EH (cell line): Measurements from ENCODE around the gene ACSL3.

Source experiments
- DNase-seq: peaks from one replicate; pipeline ENCODE4 v3.0.0-alpha.2; 2015; ENCODE audit warnings: low read depth

The ACSL3 gene

DNA sequence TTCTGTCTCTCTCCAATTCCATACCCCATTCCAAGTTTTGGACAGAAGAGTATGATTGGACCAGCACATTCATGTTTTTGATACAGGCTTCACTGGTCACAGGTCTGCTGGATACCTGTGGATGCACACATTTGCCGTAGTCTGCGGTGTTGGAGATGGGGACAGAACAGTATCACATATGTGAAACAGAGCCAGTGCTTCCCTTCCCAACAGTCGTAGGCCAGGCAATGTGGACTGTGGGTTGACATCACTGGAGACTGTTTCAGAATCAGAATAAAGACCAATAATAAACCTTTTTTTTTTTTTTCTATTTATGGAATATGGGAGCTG lies 18.7 kb downstream of the ACSL3 start:
- no peak for DNase-seq

GRCh38 chr2:222882484-222882928 lies 21.7 kb downstream of the ACSL3 start:
- DNase-seq: no peak

DNA sequence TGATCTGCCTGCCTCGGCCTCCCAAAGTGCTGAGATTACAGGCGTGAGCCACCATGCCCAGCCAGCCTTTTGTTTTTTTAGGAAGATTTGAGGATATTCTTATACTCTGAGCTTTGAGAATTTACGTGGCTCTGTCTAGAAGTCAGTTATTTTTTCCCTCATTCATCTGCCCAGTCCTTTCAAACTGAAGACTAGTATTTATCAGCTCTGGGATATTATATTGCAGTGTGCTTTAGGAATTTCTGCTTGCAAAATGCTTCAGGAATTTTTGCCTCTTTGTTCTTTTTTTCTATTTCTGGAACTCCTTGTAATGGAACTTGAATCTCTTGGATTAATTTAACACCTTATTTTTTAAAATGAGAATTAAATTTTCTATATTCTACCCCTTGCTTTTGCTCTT lies 22.6 kb downstream of the ACSL3 start:
- DNase-seq: peak; percentile 31

DNA sequence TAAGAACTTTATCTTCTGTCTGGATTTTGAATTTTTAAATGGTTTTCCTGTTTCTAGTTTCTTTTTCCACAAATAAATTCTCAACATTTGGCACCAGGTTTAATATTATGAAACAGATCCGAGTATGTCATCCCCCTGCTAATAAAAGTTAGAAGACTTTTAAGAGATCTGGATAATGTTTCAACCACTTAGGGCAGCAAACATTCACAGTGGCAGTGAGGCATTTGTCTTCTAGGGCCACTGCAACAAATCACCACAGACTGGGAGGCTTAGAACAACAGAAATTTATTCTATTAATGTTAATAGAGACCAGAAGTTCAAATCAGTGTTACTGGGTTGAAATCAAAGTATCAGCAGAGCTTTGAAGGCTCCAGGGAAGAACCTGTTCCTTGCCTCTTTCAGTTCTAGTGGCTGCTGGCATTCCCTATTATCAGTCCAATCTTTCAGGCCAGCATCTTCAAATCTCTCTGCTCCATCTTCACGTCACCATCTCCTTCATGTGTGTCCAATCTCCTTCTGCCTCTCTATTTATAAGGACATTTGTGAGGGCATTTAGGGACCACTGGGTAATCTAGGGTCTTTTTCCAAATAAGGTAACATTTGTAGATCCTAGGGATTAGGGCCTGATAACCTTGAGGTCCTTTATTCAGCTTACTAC lies 23.4 kb downstream of the ACSL3 start:
- peak; percentile 64 for DNase-seq

DNA sequence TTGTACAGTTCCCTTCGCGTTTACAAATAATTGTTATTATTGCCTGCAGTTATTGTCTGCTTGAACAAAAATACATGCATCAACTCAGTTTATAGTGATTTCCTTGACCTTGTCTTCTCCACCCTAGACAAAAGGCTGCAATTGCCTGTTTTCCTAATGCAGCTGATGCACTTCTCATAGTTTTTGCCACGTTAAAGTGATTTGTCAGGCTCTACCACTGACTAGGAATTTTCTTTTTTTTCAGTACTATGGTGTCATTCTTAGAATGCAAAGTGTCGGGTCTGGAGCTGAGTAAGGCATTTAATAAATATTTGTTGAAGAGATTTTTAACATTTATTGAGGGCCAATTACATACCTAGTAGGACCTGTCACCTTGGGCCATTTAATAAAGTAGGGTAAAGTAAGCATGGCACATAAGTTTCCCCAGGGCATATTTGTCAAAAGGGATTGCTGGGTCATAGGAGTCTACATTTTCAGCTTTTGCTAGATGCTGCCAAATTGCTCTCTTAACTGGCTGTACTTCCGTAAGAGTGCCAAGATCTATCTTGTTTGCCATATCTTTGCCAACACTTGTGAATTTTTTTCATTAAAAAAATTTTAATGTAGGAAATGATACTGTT lies 24.1 kb downstream of the ACSL3 start:
- peak; percentile 48 for DNase-seq

DNA sequence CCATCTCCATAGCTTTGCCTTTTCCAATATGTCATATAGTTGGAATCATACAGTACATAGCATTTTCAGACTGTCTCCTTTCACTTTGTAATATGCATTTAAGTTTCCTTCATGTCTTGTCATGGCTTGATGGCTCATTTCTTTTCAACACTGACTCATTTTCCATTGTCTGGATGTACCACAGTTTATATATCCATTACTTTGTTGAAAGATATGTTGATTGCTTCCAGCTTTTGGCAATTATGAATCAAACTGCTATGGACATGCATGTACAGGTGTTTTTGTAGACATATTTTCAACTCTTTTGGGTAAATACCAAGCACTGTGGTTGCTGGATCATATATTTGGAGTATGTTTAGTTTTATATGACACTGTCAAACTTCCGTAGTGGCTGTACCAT lies 26.3 kb downstream of the ACSL3 start:
- DNase-seq: no peak

GRCh38 chr2:222888716-222889115 lies 27.9 kb downstream of the ACSL3 start:
- DNase-seq: no peak

GRCh38 chr2:222891890-222892289 lies 31.1 kb downstream of the ACSL3 start:
- DNase-seq: peak; percentile 37

GRCh38 chr2:222892321-222892720 lies 31.5 kb downstream of the ACSL3 start:
- DNase-seq: peak; percentile 73

DNA sequence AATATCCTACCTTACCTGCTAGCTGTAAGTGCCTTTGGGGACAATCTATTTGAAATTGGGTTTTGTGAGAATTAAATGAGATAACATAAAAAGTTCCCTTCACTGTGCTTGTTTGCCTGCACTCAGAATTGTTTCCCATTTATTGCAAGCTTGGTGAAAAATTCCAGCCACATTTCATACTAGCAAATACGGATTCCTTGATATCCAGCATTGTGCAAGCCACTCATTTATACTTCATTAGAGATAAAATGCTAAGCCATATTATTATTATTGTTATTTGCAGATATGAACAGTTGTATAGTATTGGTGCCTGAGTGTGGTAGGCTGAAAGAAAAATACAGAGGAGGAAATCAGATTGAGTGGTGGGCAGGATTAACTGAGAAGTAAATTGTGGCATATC lies 31.9 kb downstream of the ACSL3 start:
- no peak for DNase-seq

GRCh38 chr2:222893716-222894115 lies 32.9 kb downstream of the ACSL3 start:
- DNase-seq: no peak

DNA sequence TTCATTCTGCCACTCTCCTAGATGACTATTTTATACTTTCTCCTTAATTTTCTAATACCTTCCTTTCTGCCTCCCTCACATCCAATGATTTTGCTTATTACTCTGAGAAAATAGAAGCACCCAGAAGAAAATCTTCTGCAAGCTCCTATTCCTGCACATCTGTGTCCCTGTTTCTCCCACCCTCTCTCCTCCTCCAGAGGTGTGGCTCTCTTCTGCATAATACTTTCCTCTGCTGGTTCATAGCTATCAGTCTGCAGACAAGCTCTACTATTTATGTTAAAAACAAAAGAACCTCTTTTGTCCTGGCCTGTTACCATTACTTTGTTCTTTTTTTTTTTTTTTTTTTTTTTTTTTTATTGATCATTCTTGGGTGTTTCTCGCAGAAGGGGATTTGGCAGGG lies 34.3 kb downstream of the ACSL3 start:
- DNase-seq: no peak

- DNase-seq: no peak
Measured at GRCh38 chr2:222897898-222898297, 37.1 kb downstream of the ACSL3 start.

DNA sequence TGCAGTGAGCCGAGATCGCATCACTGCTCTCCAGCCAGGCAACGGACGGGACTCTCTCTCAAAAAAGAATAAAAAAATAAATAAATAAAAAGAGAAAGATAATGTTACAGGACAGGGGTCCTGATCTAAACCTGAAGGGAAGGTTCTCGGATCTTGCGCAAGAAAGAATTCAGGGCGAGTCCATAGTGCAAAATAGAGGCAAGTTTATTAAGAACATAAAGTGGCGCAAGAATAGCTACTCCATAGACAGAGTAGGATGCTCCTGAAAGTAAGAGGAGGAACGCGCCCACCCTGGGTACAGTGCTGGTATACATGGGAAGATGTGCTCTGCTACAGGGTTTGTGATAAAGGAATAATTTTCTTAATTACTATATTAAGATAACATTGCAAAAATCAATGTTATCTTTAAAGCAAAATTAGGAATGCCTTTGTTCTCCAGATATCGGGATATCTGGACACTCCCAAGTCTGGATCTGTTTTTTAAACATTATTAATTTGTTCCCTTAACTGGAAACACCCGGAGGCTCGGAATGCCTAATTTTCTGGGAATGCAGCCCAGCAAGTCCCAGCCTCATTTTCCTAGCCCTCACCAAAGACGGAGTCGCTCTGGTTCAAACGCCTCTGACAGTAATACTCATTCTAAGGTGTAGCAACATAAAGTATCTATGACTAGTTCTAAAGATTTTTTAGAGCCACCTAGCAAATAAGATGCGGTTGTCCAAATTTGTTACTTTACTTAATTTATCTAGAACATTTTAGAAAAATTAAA lies 38.8 kb downstream of the ACSL3 start:
- no peak for DNase-seq

- DNase-seq: peak; percentile 84
Measured at GRCh38 chr2:222900354-222900753, 39.5 kb downstream of the ACSL3 start.

DNA sequence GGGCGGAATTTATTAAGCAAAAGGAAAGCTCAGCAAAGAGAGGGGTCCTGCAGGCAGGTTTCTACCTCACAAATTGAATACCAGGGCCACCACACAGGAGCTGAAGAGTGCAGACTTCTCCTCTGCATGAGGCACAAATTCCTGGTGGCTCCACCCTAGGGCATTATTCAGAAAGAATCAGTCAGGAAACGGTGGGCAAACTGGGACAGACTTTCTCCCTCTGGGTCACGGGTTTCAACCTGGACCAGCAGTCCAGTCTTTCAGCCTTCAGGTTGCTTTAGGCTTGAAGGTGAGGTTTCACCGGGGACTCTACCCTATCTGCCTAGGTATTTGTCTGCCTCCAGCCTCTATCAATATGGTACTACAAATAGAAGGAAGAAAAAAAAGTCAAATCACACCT lies 41.8 kb downstream of the ACSL3 start:
- DNase-seq: no peak

GRCh38 chr2:222903234-222904220 lies 42.7 kb downstream of the ACSL3 start:
- DNase-seq: peak; percentile 68

DNA sequence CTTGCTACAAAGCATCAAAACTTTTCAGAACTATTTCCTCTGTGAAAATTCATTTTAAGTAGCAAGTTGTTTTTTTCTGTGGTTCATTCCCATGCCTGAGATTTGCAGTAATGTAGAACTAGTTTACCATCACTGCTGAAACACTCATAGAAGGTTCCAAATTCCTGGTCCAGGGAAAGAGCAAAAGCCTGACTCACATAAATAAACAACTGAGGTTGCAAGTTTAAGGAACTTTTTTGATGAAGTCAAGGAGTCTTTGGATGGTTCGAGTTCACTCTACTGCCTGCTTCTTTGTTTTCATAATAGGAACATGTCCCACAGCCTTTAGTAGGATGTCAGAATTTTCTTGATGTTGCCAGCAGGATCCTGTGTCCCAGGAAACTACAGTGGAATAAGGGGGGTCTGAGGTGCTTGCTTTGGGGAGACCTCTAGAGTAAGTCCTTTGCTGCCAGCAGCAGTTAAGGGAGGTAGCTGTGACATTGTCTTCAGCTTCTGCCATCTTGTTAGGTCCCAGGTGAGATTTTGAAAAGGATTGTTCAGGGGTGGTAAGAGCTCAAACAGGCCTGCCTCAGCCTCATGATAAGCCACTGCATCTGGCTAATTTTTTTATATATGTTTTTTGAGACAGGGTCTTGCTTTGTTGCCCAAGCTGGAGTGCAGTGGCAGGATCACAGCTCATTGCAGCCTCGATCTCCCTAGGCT lies 43.9 kb downstream of the ACSL3 start:
- peak; percentile 97 for DNase-seq

- DNase-seq: no peak
Measured at GRCh38 chr2:222907048-222907447, 46.2 kb downstream of the ACSL3 start.

DNA sequence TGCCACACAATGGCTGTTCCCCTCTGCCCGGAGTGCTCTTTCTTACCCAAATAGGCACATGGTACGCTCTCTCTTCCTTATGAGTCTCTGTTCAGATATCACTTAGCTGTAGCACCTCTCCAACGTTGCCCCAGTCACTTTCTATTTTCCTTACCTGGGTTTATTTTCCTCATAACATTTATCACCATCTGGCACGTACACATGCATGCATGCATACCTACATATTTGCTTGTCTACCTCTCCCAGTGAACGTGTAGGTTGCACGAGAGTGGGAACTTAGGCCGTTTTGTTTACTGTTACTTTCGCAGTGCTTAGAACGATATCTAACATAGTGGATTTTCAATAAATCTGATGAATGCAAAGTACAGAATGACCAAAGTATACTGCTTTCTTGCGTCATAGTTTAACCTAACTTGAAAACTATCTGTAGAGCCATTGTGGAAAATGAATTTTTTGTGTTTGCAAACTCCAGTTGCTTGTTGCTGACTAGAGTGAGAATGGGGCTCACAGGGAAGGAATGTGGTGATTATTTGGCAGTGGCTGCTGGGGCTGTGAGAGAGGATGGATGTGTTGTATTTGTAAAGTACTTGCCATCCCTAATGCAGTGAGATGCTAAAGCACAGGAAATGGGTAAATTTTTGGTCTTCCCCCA lies 47.1 kb downstream of the ACSL3 start:
- peak; percentile 88 for DNase-seq

DNA sequence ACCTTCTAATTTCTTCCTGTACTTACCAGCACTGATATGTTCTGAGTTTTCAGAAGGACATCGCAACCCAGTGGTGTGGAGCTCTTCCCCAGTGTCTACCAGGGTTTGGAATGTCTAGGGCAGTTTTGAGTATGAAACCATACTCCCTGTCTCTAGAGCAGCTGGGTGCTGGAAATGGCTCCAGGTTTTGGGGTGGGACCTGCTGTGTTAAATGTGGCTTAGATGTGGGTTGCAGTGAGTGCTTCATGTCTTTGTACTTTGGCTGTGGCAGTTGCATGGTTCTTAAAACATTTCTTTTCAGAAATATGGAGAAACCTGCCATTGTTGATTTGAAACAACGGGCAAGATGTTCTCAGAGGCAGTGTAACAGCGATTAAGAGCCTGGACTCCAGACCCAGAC lies 48.5 kb downstream of the ACSL3 start:
- DNase-seq: no peak
